Breast epithelium (tissue), 4 donors: Measurements from ENCODE around the gene SAXO1. TPM values are rescaled to one million over a fixed set of nuclear protein-coding genes. Genes with fewer than 3 reads are reported as not detected.

Experiments
- DNase-seq, 2 donors: peaks; one replicate each; pipeline ENCODE4 v3.0.0-alpha.2; 2019; ENCODE audit warnings: low spot score in 2 of 2
- H3K27ac ChIP-seq, 2 donors: fragments of 200-600 bp; sonication (generic) in 1 of 2; one replicate each; pipeline ENCODE4 v1.5.1; 2016 to 2019; ENCODE audit warnings: mild to moderate bottlenecking in 1 of 2
- H3K27me3 ChIP-seq, 2 donors: fragments of 200-600 bp; sonication (generic) in 1 of 2; one replicate each; pipeline versions ENCODE4 v1.5.1 to v1.6.0; 2017 to 2019; ENCODE audit warnings: control low read depth in 1 of 2, mild to moderate bottlenecking in 1 of 2
- H3K36me3 ChIP-seq: fragments of 200-600 bp; one replicate; pipeline ENCODE4 v1.5.1; 2019
- H3K4me1 ChIP-seq, 2 donors: fragments of 200-600 bp; sonication (generic); one replicate each; pipeline ENCODE4 v1.5.1; 2016 to 2019; ENCODE audit warnings: control low read depth in 1 of 2
- H3K4me3 ChIP-seq, 3 donors: fragments of 200-600 bp; sonication (generic); 1 replicate in 2 of 3; 2 replicates in 1 of 3; pipeline ENCODE4 v1.5.1; 2016 to 2019; ENCODE audit warnings: mild to moderate bottlenecking in 3 of 3, moderate library complexity in 2 of 3
- H3K9me3 ChIP-seq, 2 donors: fragments of 200-600 bp; sonication (generic) in 1 of 2; one replicate each; pipeline ENCODE4 v1.5.1; 2016 to 2019; ENCODE audit warnings: control low read depth in 1 of 2
- CTCF ChIP-seq, 3 donors: fragments of 450-650 bp; IDR thresholded peaks; one replicate each; pipeline ENCODE4 v1.5.1; 2016 to 2017; ENCODE audit warnings: antibody characterized with exemption in 3 of 3, mild to moderate bottlenecking in 3 of 3, moderate library complexity in 3 of 3
- POLR2A ChIP-seq: fragments of 450-650 bp; IDR thresholded peaks from one replicate; pipeline ENCODE4 v1.6.1; 2016; ENCODE audit warnings: antibody characterized with exemption, mild to moderate bottlenecking, moderate library complexity
- POLR2AphosphoS5 ChIP-seq, 3 donors: sonication (generic); formaldehyde crosslinking; IDR thresholded peaks; one replicate each; pipeline ENCODE4 v1.6.1; 2017; ENCODE audit warnings: antibody characterized with exemption in 3 of 3
- intact Hi-C: fragments of 100-400 bp; cut with DNase I; formaldehyde crosslinking; loops from one replicate; pipeline ENCODE4 v1.15.1; 2023; ENCODE audit warnings: low total_unique reads
- total RNA-seq, 3 donors: library from RNA; depleted of rRNA; stranded (reverse); fragments of >200 nt; gene quantifications; one replicate each; pipeline ENCODE4 v1.1.0, GENCODE V29; 2016

SAXO1 gene
- total RNA-seq, 3 donors from 2014 or later, result 0.16 to 0.29 TPM; not detected in 1

GRCh38 chr9:18926513-18926912, 106.5 kb downstream of the SAXO1 start:
- DNase-seq, result no peak
- no peak overlapping the region for H3K27ac ChIP-seq

GRCh38 chr9:18925880-18926279, 107.1 kb downstream of the SAXO1 start:
- no peak for DNase-seq
- no peak for TF ChIP-seq POLR2AphosphoS5 (IDR thresholded peaks at IDR 0.05)
- TF ChIP-seq CTCF (IDR thresholded peaks at IDR 0.05), result no peak
- no peak for TF ChIP-seq POLR2A
- Histone ChIP-seq H3K36me3 (no peaks in the 10 kb centered on the region), H3K4me3 (no peak overlapping the region), H3K27me3 (no peaks in the 10 kb centered on the region), H3K4me1 (no peaks in the 10 kb centered on the region), H3K9me3 (no peaks in the 10 kb centered on the region), H3K27ac (no peak overlapping the region)
- intact Hi-C loops, result loop anchor here (2.0 kb wide), 1 partner anchor 53 kb away; no protein-coding TSS in a partner anchor

More at GRCh38 chr9:18926513-18926912, 106.5 kb downstream of the SAXO1 start:
- H3K4me1 ChIP-seq, result no peaks in the 10 kb centered on the region
- intact Hi-C loops, result loop anchor here (2.0 kb wide), 1 partner anchor 52 kb away; no protein-coding TSS in a partner anchor
- H3K27me3 ChIP-seq, result no peaks in the 10 kb centered on the region
- H3K9me3 ChIP-seq, result no peaks in the 10 kb centered on the region
- no peaks in the 10 kb centered on the region for H3K36me3 ChIP-seq
- TF ChIP-seq POLR2A (no peak), POLR2AphosphoS5 (IDR thresholded peaks at IDR 0.05) (no peak), CTCF (IDR thresholded peaks at IDR 0.05) (no peak)
- no peak overlapping the region for H3K4me3 ChIP-seq

- no peaks in the 10 kb centered on the region for H3K27me3 ChIP-seq
- TF ChIP-seq POLR2AphosphoS5 (IDR thresholded peaks at IDR 0.05), result no peak
- TF ChIP-seq CTCF (IDR thresholded peaks at IDR 0.05), result no peak
- DNase-seq, result no peak
Observed at GRCh38 chr9:18923671-18924430, 109.2 kb downstream of the SAXO1 start.

GRCh38 chr9:18923167-18923566, 109.8 kb downstream of the SAXO1 start:
- TF ChIP-seq POLR2A (no peak), CTCF (IDR thresholded peaks at IDR 0.05) (no peak), POLR2AphosphoS5 (IDR thresholded peaks at IDR 0.05) (no peak)
- Histone ChIP-seq H3K36me3 (no peaks in the 10 kb centered on the region), H3K9me3 (no peaks in the 10 kb centered on the region), H3K4me3 (no peak overlapping the region), H3K27me3 (no peaks in the 10 kb centered on the region), H3K4me1 (no peaks in the 10 kb centered on the region), H3K27ac (no peak overlapping the region)
- intact Hi-C loops, result no loop called here
- DNase-seq, result no peak

More at GRCh38 chr9:18923671-18924430, 109.2 kb downstream of the SAXO1 start:
- H3K4me1 ChIP-seq, result no peaks in the 10 kb centered on the region
- H3K9me3 ChIP-seq, result no peaks in the 10 kb centered on the region
- intact Hi-C loops, result no loop called here
- no peaks in the 10 kb centered on the region for H3K36me3 ChIP-seq
- no peak overlapping the region for H3K27ac ChIP-seq
- H3K4me3 ChIP-seq, result no peak overlapping the region

- no peaks in the 10 kb centered on the region for H3K27me3 ChIP-seq
- H3K27ac ChIP-seq, result no peak overlapping the region
- no peaks in the 10 kb centered on the region for H3K9me3 ChIP-seq
- H3K36me3 ChIP-seq, result no peaks in the 10 kb centered on the region
- intact Hi-C loops, result no loop called here
- H3K4me1 ChIP-seq, result no peaks in the 10 kb centered on the region
- H3K4me3 ChIP-seq, result no peak overlapping the region
- DNase-seq, result no peak
- no peak for TF ChIP-seq CTCF (IDR thresholded peaks at IDR 0.05)
- TF ChIP-seq POLR2A, result no peak
- TF ChIP-seq POLR2AphosphoS5 (IDR thresholded peaks at IDR 0.05), result no peak
Observed at GRCh38 chr9:18922161-18922885, 110.7 kb downstream of the SAXO1 start.
